Skeletal muscle satellite cell (primary cell): ENCODE measurements around the gene CNTNAP2.

Experiments
- H3K27me3 ChIP-seq: 2 replicates; pipeline ENCODE4 v1.7.0; 2013; ENCODE audit warnings: low read length; ENCODE audit not compliant: control insufficient read depth, insufficient read depth
- H3K36me3 ChIP-seq: 2 replicates; pipeline ENCODE4 v1.7.0; 2013; ENCODE audit warnings: mild to moderate bottlenecking, control low read depth, low read length; ENCODE audit not compliant: insufficient read depth
- H3K4me1 ChIP-seq: 2 replicates; pipeline ENCODE4 v1.7.0; 2013; ENCODE audit warnings: low read length; ENCODE audit not compliant: control insufficient read depth, insufficient read depth
- H3K4me2 ChIP-seq: 2 replicates; pipeline ENCODE4 v1.7.0; 2013; ENCODE audit warnings: mild to moderate bottlenecking, low read length
- H3K4me3 ChIP-seq: 2 replicates; pipeline ENCODE4 v1.7.0; 2013; ENCODE audit warnings: low read length
- H3K9ac ChIP-seq: 2 replicates; pipeline ENCODE4 v1.7.0; 2013; ENCODE audit warnings: mild to moderate bottlenecking, low read depth, low read length, moderate library complexity
- H3K9me3 ChIP-seq: replicated peaks from 2 replicates; pipeline ENCODE4 v1.7.0; 2013; ENCODE audit warnings: mild to moderate bottlenecking, control low read depth, low read length

Gene CNTNAP2

DNA sequence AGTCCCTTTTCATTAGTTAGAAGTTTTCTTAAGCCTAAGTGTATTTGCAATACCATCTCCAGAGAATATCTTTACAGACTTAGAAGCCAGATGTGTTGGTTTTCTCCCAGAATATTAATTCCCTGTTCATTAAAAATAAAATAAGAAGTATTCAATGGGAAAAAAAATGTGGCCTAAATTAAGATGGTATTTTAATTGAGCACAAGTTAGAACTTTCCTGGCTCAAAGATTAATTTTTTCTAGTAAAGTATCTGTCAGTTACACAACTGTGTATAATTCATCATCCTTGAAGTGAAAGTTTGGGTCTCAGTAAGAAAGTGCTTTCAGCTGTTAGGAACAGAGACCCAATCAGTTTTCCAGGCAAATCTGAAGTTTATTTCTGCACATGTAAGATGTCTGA lies 1294.5 kb downstream of the CNTNAP2 start:
- Histone ChIP-seq H3K4me2 (no peak overlapping the region), H3K27me3 (no peaks in the 10 kb centered on the region), H3K9me3 (no peaks in the 10 kb centered on the region), H3K9ac (peak overlapping the region; percentile 75), H3K4me3 (no peak overlapping the region), H3K4me1 (peaks cover 45% of the 10 kb centered on the region), H3K36me3 (no peaks in the 10 kb centered on the region)

DNA sequence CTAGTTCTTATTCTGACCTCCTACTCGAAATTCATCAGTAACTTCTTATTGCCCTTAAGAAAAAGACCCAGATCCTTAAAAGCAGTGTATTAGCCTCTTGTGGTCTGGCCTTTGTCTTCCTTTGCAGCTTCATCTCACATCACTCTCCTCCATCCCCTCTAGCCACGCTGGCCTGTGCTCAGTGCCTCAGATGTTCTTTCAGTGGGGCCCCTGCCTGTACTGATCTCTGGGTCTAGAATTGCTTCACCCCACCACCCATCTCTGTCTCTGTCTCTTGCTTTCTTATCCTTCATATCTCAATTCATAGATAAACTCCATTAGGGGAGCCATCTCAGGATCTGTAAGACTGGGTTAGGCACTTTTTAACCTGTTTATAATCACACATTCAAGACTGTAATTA lies 1295.5 kb downstream of the CNTNAP2 start:
- Histone ChIP-seq H3K4me2 (peak overlapping the region; percentile 14), H3K4me3 (no peak overlapping the region), H3K27me3 (no peaks in the 10 kb centered on the region), H3K9me3 (no peaks in the 10 kb centered on the region), H3K9ac (peak overlapping the region; percentile 75), H3K4me1 (peaks cover 40% of the 10 kb centered on the region), H3K36me3 (no peaks in the 10 kb centered on the region)

DNA sequence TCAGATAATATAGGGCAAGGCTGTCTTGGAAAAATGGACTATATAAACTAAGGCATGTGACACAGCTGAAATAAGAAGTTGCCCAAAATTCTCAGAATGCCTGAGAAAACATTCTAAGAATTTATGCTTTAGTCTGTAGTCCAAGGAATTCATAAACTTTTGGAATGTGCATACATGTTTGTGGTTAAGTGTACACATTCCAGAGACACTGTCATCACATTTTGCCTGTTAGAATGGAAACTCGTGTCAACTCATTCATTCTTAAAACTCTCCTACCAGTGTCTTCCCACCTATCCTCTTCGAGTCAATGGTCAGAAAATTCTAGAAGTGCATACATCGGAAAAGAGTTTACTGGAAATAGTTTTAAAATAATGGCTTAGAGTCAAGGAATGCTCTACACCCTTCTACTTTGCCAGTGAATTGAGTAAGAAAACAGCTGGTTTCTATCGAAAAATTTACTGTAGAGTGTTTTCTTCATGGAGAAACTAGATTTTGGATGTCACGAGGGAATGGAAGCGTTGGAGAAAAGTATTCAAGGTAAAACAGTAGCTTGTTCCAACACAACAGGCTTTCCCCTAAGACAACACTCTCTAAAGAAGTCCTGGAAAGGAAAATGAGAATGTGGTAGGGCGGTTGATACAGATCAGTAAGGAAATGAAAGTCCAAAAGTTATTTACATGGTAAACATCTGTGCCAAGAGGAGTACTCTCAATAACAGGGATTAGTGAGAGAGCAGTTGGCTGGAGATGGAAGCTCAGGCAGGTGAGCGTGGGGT lies 1296.4 kb downstream of the CNTNAP2 start:
- Histone ChIP-seq H3K36me3 (no peaks in the 10 kb centered on the region), H3K4me2 (peak overlapping the region; percentile 58), H3K9me3 (no peaks in the 10 kb centered on the region), H3K27me3 (no peaks in the 10 kb centered on the region), H3K9ac (peak overlapping the region; percentile 79), H3K4me1 (peaks cover 40% of the 10 kb centered on the region), H3K4me3 (peak overlapping the region; percentile 33)

DNA sequence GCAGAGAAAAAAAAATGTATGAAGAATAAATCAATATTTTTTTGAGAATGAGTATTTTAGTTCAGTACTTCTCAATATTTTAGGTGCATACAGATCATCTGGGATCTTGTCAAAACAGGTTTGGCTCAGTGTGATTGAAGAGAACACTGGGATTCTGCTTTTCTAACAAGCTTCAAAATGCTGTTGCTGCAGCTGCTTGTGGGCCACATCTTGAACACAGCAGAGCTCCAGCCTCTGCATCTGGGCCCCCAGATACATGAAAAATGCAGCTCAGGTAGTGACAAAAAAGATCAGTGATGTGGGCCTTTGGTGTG lies 1296.9 kb downstream of the CNTNAP2 start:
- peak overlapping the region; percentile 33 for H3K4me3 ChIP-seq
- H3K4me1 ChIP-seq: peaks cover 40% of the 10 kb centered on the region
- peak overlapping the region; percentile 58 for H3K4me2 ChIP-seq
- no peaks in the 10 kb centered on the region for H3K36me3 ChIP-seq
- H3K27me3 ChIP-seq: no peaks in the 10 kb centered on the region
- H3K9ac ChIP-seq: peak overlapping the region; percentile 79
- H3K9me3 ChIP-seq: no peaks in the 10 kb centered on the region

- no peak overlapping the region for H3K4me2 ChIP-seq
- no peaks in the 10 kb centered on the region for H3K27me3 ChIP-seq
- no peak overlapping the region for H3K9ac ChIP-seq
- H3K36me3 ChIP-seq: no peaks in the 10 kb centered on the region
- H3K4me1 ChIP-seq: peaks cover 43% of the 10 kb centered on the region
- H3K9me3 ChIP-seq: no peaks in the 10 kb centered on the region
- no peak overlapping the region for H3K4me3 ChIP-seq
Measured at GRCh38 chr7:147415991-147416390, 1299.4 kb downstream of the CNTNAP2 start.

GRCh38 chr7:147418966-147419365 lies 1302.4 kb downstream of the CNTNAP2 start:
- Histone ChIP-seq H3K9me3 (no peaks in the 10 kb centered on the region), H3K36me3 (no peaks in the 10 kb centered on the region), H3K27me3 (no peaks in the 10 kb centered on the region), H3K4me1 (peaks cover 16% of the 10 kb centered on the region), H3K9ac (no peak overlapping the region), H3K4me2 (no peak overlapping the region), H3K4me3 (no peak overlapping the region)

- H3K9ac ChIP-seq: no peak overlapping the region
- H3K9me3 ChIP-seq: no peaks in the 10 kb centered on the region
- H3K4me3 ChIP-seq: no peak overlapping the region
- peaks cover 4% of the 10 kb centered on the region for H3K4me1 ChIP-seq
- no peaks in the 10 kb centered on the region for H3K36me3 ChIP-seq
- H3K27me3 ChIP-seq: no peaks in the 10 kb centered on the region
- no peak overlapping the region for H3K4me2 ChIP-seq
Measured at GRCh38 chr7:147423875-147424274, 1307.3 kb downstream of the CNTNAP2 start.

- no peaks in the 10 kb centered on the region for H3K27me3 ChIP-seq
- no peak overlapping the region for H3K9ac ChIP-seq
- no peaks in the 10 kb centered on the region for H3K36me3 ChIP-seq
- no peak overlapping the region for H3K4me3 ChIP-seq
- no peak overlapping the region for H3K4me2 ChIP-seq
- H3K9me3 ChIP-seq: no peaks in the 10 kb centered on the region
- peaks cover 7% of the 10 kb centered on the region for H3K4me1 ChIP-seq
Measured at GRCh38 chr7:147428075-147428474, 1311.5 kb downstream of the CNTNAP2 start.

GRCh38 chr7:147429961-147430360 lies 1313.4 kb downstream of the CNTNAP2 start:
- Histone ChIP-seq H3K9me3 (no peaks in the 10 kb centered on the region), H3K36me3 (no peaks in the 10 kb centered on the region), H3K4me3 (no peak overlapping the region), H3K27me3 (no peaks in the 10 kb centered on the region), H3K4me1 (peaks cover 7% of the 10 kb centered on the region), H3K4me2 (no peak overlapping the region), H3K9ac (no peak overlapping the region)

- no peak overlapping the region for H3K4me2 ChIP-seq
Measured at GRCh38 chr7:147432079-147432478, 1315.5 kb downstream of the CNTNAP2 start.

GRCh38 chr7:147432576-147432975 lies 1316.0 kb downstream of the CNTNAP2 start:
- no peak overlapping the region for H3K4me3 ChIP-seq
- no peaks in the 10 kb centered on the region for H3K9me3 ChIP-seq
- peaks cover 7% of the 10 kb centered on the region for H3K4me1 ChIP-seq
- no peaks in the 10 kb centered on the region for H3K27me3 ChIP-seq
- no peaks in the 10 kb centered on the region for H3K36me3 ChIP-seq
- H3K9ac ChIP-seq: peak overlapping the region; percentile 53
- H3K4me2 ChIP-seq: no peak overlapping the region

More at GRCh38 chr7:147432079-147432478, 1315.5 kb downstream of the CNTNAP2 start:
- no peaks in the 10 kb centered on the region for H3K27me3 ChIP-seq
- peak overlapping the region; percentile 53 for H3K9ac ChIP-seq
- H3K36me3 ChIP-seq: no peaks in the 10 kb centered on the region
- H3K9me3 ChIP-seq: no peaks in the 10 kb centered on the region
- H3K4me1 ChIP-seq: peaks cover 7% of the 10 kb centered on the region
- H3K4me3 ChIP-seq: no peak overlapping the region

DNA sequence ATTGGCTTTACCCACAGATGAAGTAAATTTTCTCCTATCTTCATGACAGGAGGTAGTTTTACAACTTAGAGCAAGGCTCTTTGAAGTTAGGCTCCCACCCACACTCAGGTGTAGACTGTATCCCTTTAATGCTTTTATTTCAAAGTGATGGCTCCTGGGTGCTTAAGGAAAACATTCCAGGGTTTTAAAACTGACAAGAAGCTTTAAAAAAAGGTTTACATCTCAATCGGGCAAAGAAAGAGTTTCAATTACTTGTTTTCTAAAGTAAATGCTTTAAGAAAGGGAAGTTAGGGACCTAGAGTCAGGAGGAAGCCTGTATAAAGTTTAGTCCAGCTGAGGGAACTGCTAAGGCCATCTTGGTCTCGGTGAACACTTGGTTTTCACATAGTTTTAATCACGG lies 1320.1 kb downstream of the CNTNAP2 start:
- H3K9ac ChIP-seq: no peak overlapping the region
- peaks cover 17% of the 10 kb centered on the region for H3K4me1 ChIP-seq
- no peak overlapping the region for H3K4me2 ChIP-seq
- H3K36me3 ChIP-seq: no peaks in the 10 kb centered on the region
- no peaks in the 10 kb centered on the region for H3K27me3 ChIP-seq
- H3K9me3 ChIP-seq: no peaks in the 10 kb centered on the region
- H3K4me3 ChIP-seq: no peak overlapping the region
